Stimulated activated CD4-positive, alpha-beta T cell treated with anti-CD3 and anti-CD28 coated beads, Interleukin-1b, Interleukin-23, amount 100 ng/mL, for 48 hours (primary cell): ENCODE data around the gene SACS.

ENCODE experiments used
- DNase-seq: peaks from one replicate; pipeline ENCODE4 v3.0.0-alpha.2; 2020

Gene SACS

GRCh38 chr13:23433171-23434153 lies at the start of gene SACS:
Gene SACS, minus strand, starts transcription at chr13:23433702. Its CDS starts 22,463 bp downstream, at chr13:23411239.
- DNase-seq, result no peak

- DNase-seq, result no peak
These were observed 46.8 kb upstream of the SACS start for GRCh38 chr13:23480324-23480723.

GRCh38 chr13:23477101-23477500 lies 43.6 kb upstream of the SACS start:
- no peak for DNase-seq

- DNase-seq, result no peak
These were observed 39.7 kb upstream of the SACS start for GRCh38 chr13:23473221-23473620.

GRCh38 chr13:23472189-23472588 lies 38.7 kb upstream of the SACS start:
- DNase-seq, result no peak

GRCh38 chr13:23470790-23471614 lies 37.5 kb upstream of the SACS start:
- DNase-seq, result no peak

GRCh38 chr13:23469951-23470421 lies 36.5 kb upstream of the SACS start:
- DNase-seq, result no peak

GRCh38 chr13:23468811-23469210 lies 35.3 kb upstream of the SACS start:
- DNase-seq, result no peak

- DNase-seq, result no peak
These were observed 34.4 kb upstream of the SACS start for GRCh38 chr13:23467932-23468278.

GRCh38 chr13:23467048-23467931 lies 33.8 kb upstream of the SACS start:
- DNase-seq, result no peak

GRCh38 chr13:23466144-23467002 lies 32.9 kb upstream of the SACS start:
- peak; percentile 61 for DNase-seq

GRCh38 chr13:23463661-23464060 lies 30.2 kb upstream of the SACS start:
- no peak for DNase-seq

GRCh38 chr13:23462815-23463559 lies 29.5 kb upstream of the SACS start:
- DNase-seq, result no peak

GRCh38 chr13:23461544-23461943 lies 28.0 kb upstream of the SACS start:
- DNase-seq, result no peak

- DNase-seq, result no peak
These were observed 27.4 kb upstream of the SACS start for GRCh38 chr13:23460921-23461320.

GRCh38 chr13:23460309-23460708 lies 26.8 kb upstream of the SACS start:
- DNase-seq, result no peak

GRCh38 chr13:23458989-23459388 lies 25.5 kb upstream of the SACS start:
- no peak for DNase-seq

GRCh38 chr13:23456437-23457210 lies 23.1 kb upstream of the SACS start:
- no peak for DNase-seq

- no peak for DNase-seq
These were observed 22.1 kb upstream of the SACS start for GRCh38 chr13:23455401-23456185.
